GM10248 (cell line): Measurements from ENCODE around the gene SACM1L.

Source experiments
- CTCF ChIA-PET: fragments of 300-600 bp; sonication (Branson Sonifier 250); formaldehyde crosslinking; extraction: SDS; loops from one replicate; lab custom pipeline; 2021; ENCODE audit warnings: antibody characterized with exemption; lab: Yijun Ruan, JAX
- POLR2A ChIA-PET: fragments of 350-650 bp; sonication (Branson Sonifier 250); formaldehyde crosslinking; extraction: SDS; loops from one replicate; lab custom pipeline; 2020; ENCODE audit warnings: antibody characterized with exemption; lab: Yijun Ruan, JAX
- DNase-seq: peaks from one replicate; pipeline ENCODE4 v3.0.0; 2012; ENCODE audit errors: extremely low spot score
- CTCF ChIP-seq: IDR thresholded peaks from 2 replicates; pipeline ENCODE4 v1.5.1; 2012; ENCODE audit warnings: mild to moderate bottlenecking, low read depth; ENCODE audit errors: extremely low read depth, missing control alignments, control extremely low read depth

The SACM1L gene

DNA sequence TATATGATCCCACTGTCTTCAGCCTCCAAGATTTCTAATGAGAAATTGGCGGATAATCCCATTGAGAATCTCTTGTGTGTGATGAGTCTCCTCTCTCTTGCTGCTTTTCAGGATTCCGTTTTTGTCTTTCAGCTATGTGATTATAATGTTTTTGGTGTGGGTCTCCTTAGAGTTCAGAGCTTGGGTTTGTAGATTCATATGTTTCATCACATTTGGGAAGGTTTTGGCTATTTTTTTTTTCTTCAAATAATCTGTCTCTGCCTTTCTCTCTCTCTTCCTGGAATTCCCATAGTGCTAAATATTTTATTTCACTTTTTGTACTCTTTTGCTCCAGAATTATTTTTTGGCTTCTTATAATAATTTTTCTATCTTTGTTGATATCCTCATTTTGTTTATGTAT lies 40.4 kb downstream of the SACM1L start:
- TF ChIP-seq CTCF, result no peak
- no peak for DNase-seq
- ChIA-PET CTCF (interaction anchor here (0.8 kb wide), 1 partner anchor 24 kb away, joined by 4 read pairs; no protein-coding TSS in a partner anchor), POLR2A (no interaction called here)

DNA sequence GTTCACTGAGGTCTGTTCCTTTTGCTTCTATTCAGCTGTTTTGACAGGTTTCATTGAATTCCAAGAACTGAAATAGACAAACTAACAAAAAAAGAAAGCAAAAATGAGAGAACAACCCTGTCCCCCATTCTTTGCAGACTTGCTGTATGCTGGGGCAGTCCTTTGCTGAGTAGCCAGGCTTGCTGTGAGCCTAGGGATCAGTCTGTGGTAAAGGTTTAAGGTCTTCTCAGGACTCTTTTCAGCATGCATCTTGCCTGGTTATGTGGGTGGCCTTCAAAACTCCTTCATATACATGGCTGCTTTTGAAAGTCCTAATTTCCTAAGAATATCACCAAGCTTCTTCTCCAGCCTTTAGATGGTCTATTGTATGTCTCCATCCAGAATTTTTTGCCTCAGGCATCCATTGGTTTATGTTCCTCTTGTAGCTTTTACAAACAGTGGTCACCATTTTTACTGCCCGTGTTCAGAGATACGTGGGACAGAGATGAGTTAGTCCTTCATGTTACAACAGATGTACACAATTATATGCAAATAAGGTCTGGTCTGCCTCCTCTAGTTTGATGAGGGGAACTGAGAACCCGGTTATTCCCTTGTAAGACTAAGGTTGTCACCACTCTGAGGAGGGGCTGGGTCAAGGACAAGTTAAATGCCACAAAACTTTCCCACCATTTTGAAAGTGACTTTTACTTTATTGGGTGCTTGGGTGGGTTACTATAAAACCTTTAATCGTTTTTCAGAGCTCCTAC lies 41.4 kb downstream of the SACM1L start:
- peak; percentile 50 for DNase-seq
- CTCF ChIA-PET, result interaction anchor here (1.0 to 1.8 kb wide), 5 partner anchors 11 to 120 kb away, joined by 3 to 4 read pairs (median 3); no protein-coding TSS in a partner anchor
- TF ChIP-seq CTCF, result no peak
- POLR2A ChIA-PET, result no interaction called here

DNA sequence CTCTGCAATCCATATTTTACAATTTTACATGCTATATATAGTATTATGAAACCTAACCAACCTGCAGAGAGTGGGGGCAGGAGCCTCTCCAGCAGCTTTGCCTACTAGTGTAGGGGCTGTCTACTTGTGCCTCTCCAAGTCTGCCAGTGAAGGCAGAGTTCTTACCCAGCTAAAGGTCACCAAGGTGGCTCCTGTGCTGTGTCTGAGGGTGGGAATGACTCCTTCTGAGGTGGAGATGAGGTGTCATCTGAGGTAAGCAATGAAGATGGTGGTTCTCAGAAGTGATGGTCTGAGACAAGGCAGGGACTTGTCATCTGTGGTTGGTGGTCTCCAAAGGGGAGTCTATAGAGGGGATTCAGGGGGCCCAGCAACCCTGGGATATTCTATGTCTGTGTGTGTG lies 47.5 kb downstream of the SACM1L start:
- TF ChIP-seq CTCF, result no peak
- no peak for DNase-seq
- CTCF ChIA-PET, result no interaction called here
- POLR2A ChIA-PET, result no interaction called here

DNA sequence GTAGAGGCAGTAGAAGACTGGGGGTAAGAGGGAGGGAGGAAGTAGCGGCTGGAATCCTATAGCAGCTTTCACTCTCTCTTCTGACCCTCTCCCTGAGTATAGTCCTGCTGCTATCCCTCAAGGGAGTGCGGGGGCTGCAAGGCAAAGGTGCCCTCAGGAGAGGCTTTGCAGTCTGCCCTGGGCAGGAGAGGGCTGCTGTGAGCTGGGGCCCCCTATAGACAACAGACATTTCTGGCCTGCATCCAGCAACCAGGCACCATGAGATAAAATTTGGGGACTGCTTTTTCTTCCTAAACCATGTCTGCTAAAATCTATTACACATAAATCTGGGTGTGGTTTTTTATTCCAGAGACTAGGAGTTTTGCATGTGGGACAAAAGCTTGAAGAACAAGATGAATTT lies 48.0 kb downstream of the SACM1L start:
- no peak for TF ChIP-seq CTCF
- ChIA-PET CTCF (no interaction called here), POLR2A (no interaction called here)
- no peak for DNase-seq

- no peak for DNase-seq
- ChIA-PET CTCF (no interaction called here), POLR2A (no interaction called here)
- TF ChIP-seq CTCF, result no peak
Measured at GRCh38 chr3:45739991-45740390, 50.8 kb downstream of the SACM1L start.

- TF ChIP-seq CTCF, result no peak
- CTCF ChIA-PET, result no interaction called here
- no peak for DNase-seq
- POLR2A ChIA-PET, result no interaction called here
Measured at GRCh38 chr3:45741247-45741646, 52.1 kb downstream of the SACM1L start.
